GM20000 (cell line): Measurements from ENCODE around the gene C9orf85.

Experiments
- DNase-seq: peaks from one replicate; pipeline ENCODE4 v3.0.0; 2012; ENCODE audit warnings: low spot score
- TF ChIP-seq, protein P1 (sequence below): IDR thresholded peaks from 2 replicates; pipeline ENCODE4 v1.5.1; 2012; ENCODE audit warnings: mild to moderate bottlenecking, control low read depth; ENCODE audit errors: extremely low read depth, missing control alignments

The C9orf85 gene

DNA sequence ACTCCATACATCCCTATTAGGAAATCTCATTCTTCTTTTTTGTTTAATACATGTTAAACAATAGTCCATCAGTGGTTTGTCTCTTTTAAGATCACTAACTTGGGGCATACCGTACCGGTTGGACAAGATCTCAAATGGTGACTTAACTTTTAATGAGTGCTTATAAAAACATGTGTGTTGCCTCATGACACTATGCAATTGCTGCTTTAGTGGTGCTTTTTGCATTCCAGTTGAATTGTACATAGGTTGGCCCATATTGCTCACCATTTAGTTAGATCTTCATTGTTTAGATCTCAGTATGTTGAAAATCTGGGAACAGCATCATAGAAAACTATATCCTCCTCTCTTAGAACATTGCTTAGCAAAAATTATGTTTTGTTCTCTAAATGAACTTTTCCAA is 17.8 kb downstream of the C9orf85 start:
- TF ChIP-seq, protein P1, sequence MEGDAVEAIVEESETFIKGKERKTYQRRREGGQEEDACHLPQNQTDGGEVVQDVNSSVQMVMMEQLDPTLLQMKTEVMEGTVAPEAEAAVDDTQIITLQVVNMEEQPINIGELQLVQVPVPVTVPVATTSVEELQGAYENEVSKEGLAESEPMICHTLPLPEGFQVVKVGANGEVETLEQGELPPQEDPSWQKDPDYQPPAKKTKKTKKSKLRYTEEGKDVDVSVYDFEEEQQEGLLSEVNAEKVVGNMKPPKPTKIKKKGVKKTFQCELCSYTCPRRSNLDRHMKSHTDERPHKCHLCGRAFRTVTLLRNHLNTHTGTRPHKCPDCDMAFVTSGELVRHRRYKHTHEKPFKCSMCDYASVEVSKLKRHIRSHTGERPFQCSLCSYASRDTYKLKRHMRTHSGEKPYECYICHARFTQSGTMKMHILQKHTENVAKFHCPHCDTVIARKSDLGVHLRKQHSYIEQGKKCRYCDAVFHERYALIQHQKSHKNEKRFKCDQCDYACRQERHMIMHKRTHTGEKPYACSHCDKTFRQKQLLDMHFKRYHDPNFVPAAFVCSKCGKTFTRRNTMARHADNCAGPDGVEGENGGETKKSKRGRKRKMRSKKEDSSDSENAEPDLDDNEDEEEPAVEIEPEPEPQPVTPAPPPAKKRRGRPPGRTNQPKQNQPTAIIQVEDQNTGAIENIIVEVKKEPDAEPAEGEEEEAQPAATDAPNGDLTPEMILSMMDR, result no peak
- no peak for DNase-seq

DNA sequence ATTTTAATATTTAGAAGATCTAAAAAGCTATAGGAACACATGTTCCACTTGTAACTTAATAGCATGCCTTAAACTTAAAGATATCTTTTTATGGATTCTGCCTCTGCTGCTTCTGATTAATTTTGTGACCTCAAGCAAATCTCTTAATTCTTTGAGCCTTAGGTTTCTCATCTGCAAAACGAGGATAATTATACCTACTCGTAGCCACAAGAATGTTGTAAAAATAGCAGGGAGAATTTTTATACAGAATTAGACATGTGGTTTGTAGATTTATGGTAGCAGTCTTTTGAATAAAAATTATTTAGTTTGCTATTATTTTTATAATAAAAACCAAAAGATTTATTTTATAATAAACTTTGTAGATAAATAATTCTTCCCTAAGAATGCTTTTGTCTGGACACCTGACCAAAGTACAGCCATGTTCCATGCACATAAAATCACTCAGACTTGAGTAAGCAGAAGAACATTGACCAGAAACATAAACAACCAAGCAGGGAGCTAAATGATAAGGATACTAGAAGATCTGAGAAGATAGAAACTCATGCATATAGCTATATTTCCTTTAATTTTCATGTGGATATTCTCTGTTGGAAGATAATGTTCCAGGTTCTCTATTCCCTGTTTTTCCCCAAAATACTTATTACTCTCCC is 18.5 kb downstream of the C9orf85 start:
- no peak for DNase-seq
- TF ChIP-seq, protein P1, result no peak

DNA sequence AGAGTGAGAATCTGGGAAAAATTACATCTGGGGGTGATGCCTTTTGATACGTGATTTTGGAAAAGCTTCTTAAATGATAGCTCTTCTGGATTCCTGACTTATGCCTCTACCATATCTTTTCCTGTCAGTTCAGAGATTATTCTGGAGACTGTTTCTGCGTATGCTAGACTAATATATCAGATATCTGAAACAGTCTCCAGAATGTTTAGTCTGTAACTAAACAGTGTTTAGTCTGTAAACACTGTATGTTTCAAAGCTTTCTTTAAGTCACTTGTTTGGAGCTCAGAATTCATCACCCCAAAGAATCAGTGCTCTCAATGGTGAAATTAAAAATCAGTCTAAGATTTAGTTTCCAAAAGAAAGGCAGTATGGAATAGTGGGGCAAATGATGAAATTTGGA is 19.7 kb downstream of the C9orf85 start:
- no peak for DNase-seq
- TF ChIP-seq, protein P1, result no peak

DNA sequence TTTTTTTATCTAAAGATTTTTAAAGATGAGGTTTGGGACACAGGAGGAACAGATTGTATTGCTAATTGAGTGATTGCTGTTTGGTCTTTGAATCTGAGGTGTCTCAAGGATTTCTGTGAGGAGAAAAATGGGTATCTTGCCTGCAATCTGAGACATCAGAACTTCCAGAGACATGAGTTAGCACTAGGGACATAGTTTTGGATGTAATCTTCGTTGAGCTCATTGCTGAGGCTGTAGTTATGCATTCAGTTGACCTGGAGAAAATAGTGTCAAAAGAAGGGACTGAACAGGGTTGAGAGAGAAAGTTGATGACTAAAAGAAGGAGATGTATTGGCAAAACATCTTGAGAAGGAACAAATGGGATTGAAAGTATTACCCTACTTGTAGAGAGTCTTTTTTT is 24.6 kb downstream of the C9orf85 start:
- TF ChIP-seq, protein P1, result no peak
- no peak for DNase-seq

DNA sequence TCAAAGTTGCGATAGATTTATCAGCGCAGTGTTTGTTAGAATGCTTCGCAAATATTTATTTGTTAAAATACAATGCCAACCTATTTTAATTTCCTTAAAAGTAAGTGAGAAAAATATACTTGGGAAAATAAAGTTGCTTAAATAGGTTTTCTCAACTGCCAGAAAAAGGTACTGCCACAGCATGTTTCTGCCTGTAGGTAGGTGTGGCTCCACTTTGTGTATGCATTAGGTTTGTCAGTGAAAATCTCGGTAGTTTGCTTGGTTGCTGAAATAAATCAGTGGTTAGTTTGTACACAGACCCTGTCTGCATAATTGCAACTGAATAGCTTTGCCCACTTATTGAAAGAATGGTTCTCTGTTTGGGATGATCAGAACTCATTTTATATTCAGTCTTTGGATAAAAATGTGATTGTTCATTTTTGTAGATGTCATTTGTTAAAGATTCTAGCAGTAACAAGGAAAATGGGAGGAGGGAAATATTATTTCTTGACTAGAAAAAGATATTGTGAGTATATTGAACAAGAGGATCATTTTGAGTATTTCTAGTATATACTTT is 25.7 kb downstream of the C9orf85 start:
- TF ChIP-seq, protein P1, result no peak
- no peak for DNase-seq

DNA sequence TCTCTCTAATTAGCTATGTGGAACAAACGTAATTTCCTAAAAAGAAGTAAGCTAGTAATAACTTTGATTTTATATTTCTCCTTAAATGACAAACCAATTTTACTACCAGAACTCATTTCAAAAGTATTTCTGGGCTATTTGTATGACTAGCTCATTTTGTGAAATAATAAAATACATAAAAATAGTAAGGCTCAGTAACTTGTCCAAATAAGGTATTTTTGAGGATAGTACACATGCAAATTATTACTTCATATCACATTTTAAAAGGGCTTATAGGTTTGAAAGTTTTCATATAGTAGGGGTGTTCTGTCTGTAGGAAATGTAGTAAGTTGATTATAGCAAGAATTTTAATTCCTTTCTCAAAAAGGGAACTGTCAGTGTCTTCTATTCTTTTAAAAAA is 26.5 kb downstream of the C9orf85 start:
- DNase-seq, result no peak
- TF ChIP-seq, protein P1, result no peak

DNA sequence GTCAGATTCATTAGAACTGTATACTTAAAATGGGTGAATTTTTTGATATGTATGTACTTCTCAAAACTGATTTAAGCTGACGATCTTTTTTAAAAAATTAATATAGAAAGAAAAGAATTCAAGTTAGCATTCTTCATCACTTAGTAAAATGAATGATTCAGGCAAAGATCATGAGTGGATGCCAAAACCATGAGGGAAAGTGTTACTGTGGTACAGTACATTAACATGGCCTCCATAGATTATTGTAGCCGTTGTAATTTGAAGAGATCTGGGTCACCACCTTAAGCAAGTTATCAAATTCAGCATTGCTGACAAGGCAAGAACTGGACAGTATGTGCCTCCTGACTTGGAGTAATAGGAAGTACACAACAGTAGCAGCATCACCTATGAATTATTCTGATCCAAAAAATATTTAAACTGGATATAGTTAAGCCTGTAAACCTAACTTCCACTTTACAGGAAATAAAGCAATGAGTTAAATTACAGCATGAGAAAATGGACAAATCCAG is 29.7 kb downstream of the C9orf85 start:
- DNase-seq, result no peak
- TF ChIP-seq, protein P1, result no peak
